H9 (cell line): ENCODE data around the gene HUNK. TPM values are rescaled to one million over a fixed set of nuclear protein-coding genes. Genes with fewer than 3 reads are reported as not detected.

ENCODE experiments used
- DNase-seq: peaks from one replicate; pipeline ENCODE4 v3.0.0-alpha.2; 2017
- H2AFZ ChIP-seq: one replicate; pipeline ENCODE4 v1.6.1; 2013; ENCODE audit warnings: mild to moderate bottlenecking, low read length, control low read depth, moderate library complexity
- H2AK5ac ChIP-seq: 2 replicates; pipeline ENCODE4 v1.6.1; 2013; ENCODE audit warnings: low read length, control low read depth, mixed read lengths; ENCODE audit not compliant: insufficient read length
- H2BK120ac ChIP-seq: one replicate; pipeline ENCODE4 v1.6.1; 2013; ENCODE audit warnings: low read depth, mild to moderate bottlenecking, low read length, control low read depth, inconsistent platforms; ENCODE audit not compliant: poor library complexity, severe bottlenecking
- H2BK12ac ChIP-seq: 2 replicates; pipeline ENCODE4 v1.6.1; 2013; ENCODE audit warnings: low read length, control low read depth, mixed read lengths, low read depth; ENCODE audit not compliant: insufficient read length
- H2BK15ac ChIP-seq: 2 replicates; pipeline ENCODE4 v1.6.1; 2013; ENCODE audit warnings: low read depth, low read length, control low read depth
- H2BK20ac ChIP-seq: one replicate; pipeline ENCODE4 v1.6.1; 2013; ENCODE audit warnings: low read depth, mild to moderate bottlenecking, low read length, control low read depth, inconsistent platforms; ENCODE audit not compliant: poor library complexity, severe bottlenecking
- H2BK5ac ChIP-seq: 2 replicates; pipeline ENCODE4 v1.6.1; 2013; ENCODE audit warnings: low read length, control low read depth, mixed read lengths; ENCODE audit not compliant: insufficient read length
- H3K14ac ChIP-seq: 2 replicates; pipeline ENCODE4 v1.6.1; 2013; ENCODE audit warnings: low read length, control low read depth; ENCODE audit not compliant: insufficient read depth
- H3K18ac ChIP-seq: 2 replicates; pipeline ENCODE4 v1.6.1; 2013; ENCODE audit warnings: low read depth, mild to moderate bottlenecking, mixed read lengths, low read length, control low read depth; ENCODE audit not compliant: insufficient read length
- H3K23ac ChIP-seq: 2 replicates; pipeline ENCODE4 v1.6.1; 2013; ENCODE audit warnings: low read length, control low read depth, mixed read lengths, low read depth; ENCODE audit not compliant: insufficient read length
- H3K23me2 ChIP-seq: 2 replicates; pipeline ENCODE4 v1.6.1; 2013; ENCODE audit warnings: low read depth, mild to moderate bottlenecking, mixed read lengths, low read length, control low read depth; ENCODE audit not compliant: insufficient read length, poor library complexity, severe bottlenecking
- H3K27ac ChIP-seq: 2 replicates; pipeline ENCODE4 v1.5.1; 2013; ENCODE audit warnings: low read length, control low read depth, mixed read lengths, low read depth; ENCODE audit not compliant: insufficient read length
- H3K27me3 ChIP-seq: 2 replicates; pipeline ENCODE4 v1.6.1; 2013; ENCODE audit warnings: low read length, control low read depth, inconsistent platforms; ENCODE audit not compliant: insufficient read depth
- H3K4ac ChIP-seq: 2 replicates; pipeline ENCODE4 v1.6.1; 2013; ENCODE audit warnings: low read depth, mild to moderate bottlenecking, control low read depth, inconsistent platforms, low read length, moderate library complexity
- H3K4me1 ChIP-seq: 2 replicates; pipeline ENCODE4 v1.6.1; 2013; ENCODE audit warnings: low read length, control low read depth, inconsistent platforms; ENCODE audit not compliant: insufficient read depth
- H3K4me2 ChIP-seq: 2 replicates; pipeline ENCODE4 v1.6.1; 2013; ENCODE audit warnings: low read length, control low read depth, mixed read lengths; ENCODE audit not compliant: insufficient read length, insufficient read depth
- H3K56ac ChIP-seq: 2 replicates; pipeline ENCODE4 v1.6.1; 2013; ENCODE audit warnings: low read depth, mild to moderate bottlenecking, mixed read lengths, low read length, control low read depth; ENCODE audit not compliant: insufficient read length
- H3K79me1 ChIP-seq: 2 replicates; pipeline ENCODE4 v1.6.1; 2013; ENCODE audit warnings: low read depth, mild to moderate bottlenecking, moderate library complexity, low read length, control low read depth, inconsistent platforms; ENCODE audit not compliant: insufficient read depth, poor library complexity, severe bottlenecking
- H3K79me2 ChIP-seq: 2 replicates; pipeline ENCODE4 v1.6.1; 2013; ENCODE audit warnings: low read length, control low read depth, inconsistent platforms; ENCODE audit not compliant: insufficient read depth
- H3K9ac ChIP-seq: 2 replicates; pipeline ENCODE4 v1.6.1; 2013; ENCODE audit warnings: low read length, control low read depth, mixed read lengths; ENCODE audit not compliant: insufficient read length; ENCODE audit errors: extremely low read depth
- H3K9me3 ChIP-seq: one replicate; pipeline ENCODE4 v1.6.1; 2013; ENCODE audit warnings: low read depth, low read length, inconsistent platforms; ENCODE audit not compliant: control insufficient read depth
- H3T11ph ChIP-seq: one replicate; pipeline ENCODE4 v1.6.1; 2013; ENCODE audit warnings: mild to moderate bottlenecking, low read length, control low read depth, inconsistent platforms
- H4K20me1 ChIP-seq: one replicate; pipeline ENCODE4 v1.6.1; 2013; ENCODE audit not compliant: control insufficient read depth, insufficient read length, insufficient read depth
- H4K5ac ChIP-seq: 2 replicates; pipeline ENCODE4 v1.6.1; 2013; ENCODE audit warnings: low read depth, mild to moderate bottlenecking, mixed read lengths, low read length, control low read depth; ENCODE audit not compliant: insufficient read length
- H4K8ac ChIP-seq: replicated peaks from 2 replicates; pipeline ENCODE4 v1.6.1; 2013; ENCODE audit warnings: low read length, control low read depth, mixed read lengths, low read depth; ENCODE audit not compliant: insufficient read length
- H4K91ac ChIP-seq: 2 replicates; pipeline ENCODE4 v1.6.1; 2013; ENCODE audit warnings: low read depth, mild to moderate bottlenecking, moderate library complexity, mixed read lengths, low read length, control low read depth; ENCODE audit not compliant: insufficient read length
- H3K27ac Mint-ChIP-seq, 3 experiments: 2 replicates in 2 of 3; 3 replicates in 1 of 3; pipeline ENCODE4 v1.8.0; 2020 to 2021; ENCODE audit warnings: mixed read lengths in 3 of 3, mild to moderate bottlenecking in 1 of 3, moderate library complexity in 1 of 3
- H3K27me3 Mint-ChIP-seq: 2 replicates; pipeline ENCODE4 v1.8.0; 2021; ENCODE audit warnings: low read depth, mild to moderate bottlenecking, moderate library complexity, mixed read lengths
- H3K36me3 Mint-ChIP-seq, 3 experiments: 2 replicates in 2 of 3; 3 replicates in 1 of 3; pipeline ENCODE4 v1.8.0; 2020 to 2021; ENCODE audit warnings: low read depth in 3 of 3, mixed read lengths in 3 of 3; ENCODE audit not compliant: insufficient read depth in 1 of 3
- H3K4me1 Mint-ChIP-seq, 2 experiments: 2 replicates each; pipeline ENCODE4 v1.8.0; 2020; ENCODE audit warnings: mixed read lengths in 2 of 2
- H3K4me3 Mint-ChIP-seq, 2 experiments: 2 replicates in 1 of 2; 3 replicates in 1 of 2; pipeline ENCODE4 v1.8.0; 2020 to 2021; ENCODE audit warnings: mild to moderate bottlenecking in 2 of 2, mixed read lengths in 2 of 2, moderate library complexity in 1 of 2
- H3K9me3 Mint-ChIP-seq, 2 experiments: 2 replicates in 1 of 2; 3 replicates in 1 of 2; pipeline ENCODE4 v1.8.0; 2020; ENCODE audit warnings: mild to moderate bottlenecking in 2 of 2, mixed read lengths in 2 of 2, moderate library complexity in 1 of 2
- WGBS: extraction: QIAGEN DNeasy Blood & Tissue Kit; methylation state at CpG from one replicate; pipeline ENCODE4 v1.1.7; 2013; ENCODE audit warnings: missing lambda C conversion rate, low lambda C conversion rate, mixed read lengths; ENCODE audit not compliant: insufficient read length; ENCODE audit errors: extremely low coverage; 5-methylcytosine and 5-hydroxymethylcytosine counted together
- total RNA-seq: library from RNA; stranded (reverse); gene quantifications from 2 replicates; pipeline ENCODE4 v1.2.1, GENCODE V29; 2021
- TF ChIP-seq, protein P1 (sequence below): fragments of 200-600 bp; sonication (generic); conservative IDR thresholded peaks from 3 replicates; pipeline ENCODE4 v1.8.0; 2021; ENCODE audit warnings: antibody characterized with exemption, mild to moderate bottlenecking

The HUNK gene
- total RNA-seq, 1 experiment from 2014 or later, result 5.8 TPM

DNA sequence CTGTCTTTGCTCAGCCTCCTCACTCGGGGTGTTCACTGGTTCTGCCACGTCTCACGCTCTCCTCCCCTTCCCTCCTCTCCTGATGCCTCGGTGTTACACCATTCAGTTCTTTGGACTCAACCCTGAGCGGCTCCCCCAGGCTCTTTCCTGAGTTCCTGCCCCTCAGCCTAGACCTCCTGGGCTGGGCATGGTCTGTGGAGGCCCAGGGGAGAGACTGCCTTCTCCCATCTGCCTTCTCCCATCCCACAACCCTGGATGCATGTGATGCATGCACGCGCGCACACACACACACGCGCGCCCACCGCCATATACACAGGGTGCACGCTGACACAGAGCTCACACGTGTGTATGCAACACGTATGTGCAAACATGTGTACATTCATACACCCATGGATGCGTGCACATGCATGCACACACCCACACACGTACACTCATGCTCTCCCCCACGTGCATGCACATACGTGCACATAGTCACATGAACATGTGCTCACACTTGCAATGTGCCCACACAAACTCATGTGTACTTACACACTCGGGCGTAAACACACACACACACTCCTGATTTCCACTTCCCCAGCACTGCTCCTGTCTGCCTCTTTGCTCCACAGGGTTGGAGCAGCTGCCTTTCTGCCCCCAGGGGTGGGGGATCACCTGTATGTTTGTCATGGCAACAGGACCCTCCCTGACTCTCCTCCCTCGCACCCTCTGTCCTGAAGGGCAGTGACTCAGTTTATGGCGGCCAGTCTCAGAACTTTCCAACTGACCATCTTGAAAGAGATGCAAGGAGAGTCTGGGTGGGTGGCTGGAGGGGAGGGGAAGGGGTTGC lies 59.0 kb downstream of the HUNK start:
- Histone ChIP-seq H3K4me1 (no peaks in the 10 kb centered on the region), H3T11ph (no peak overlapping the region), H2BK15ac (no peak overlapping the region), H3K27ac (no peak overlapping the region), H3K14ac (no peak overlapping the region), H3K9me3 (no peaks in the 10 kb centered on the region), H2AK5ac (no peak overlapping the region), H2AFZ (no peak overlapping the region), H3K4me2 (no peak overlapping the region), H2BK5ac (no peak overlapping the region), H2BK12ac (no peak overlapping the region), H4K5ac (no peak overlapping the region), H4K91ac (no peak overlapping the region), H3K9ac (no peak overlapping the region), H4K20me1 (peaks cover 3% of the 10 kb centered on the region), H2BK20ac (no peak overlapping the region), H3K23ac (no peak overlapping the region), H3K79me2 (no peaks in the 10 kb centered on the region), H2BK120ac (no peak overlapping the region), H3K79me1 (no peaks in the 10 kb centered on the region), H3K18ac (no peak overlapping the region), H4K8ac (no peak overlapping the region), H3K23me2 (no peaks in the 10 kb centered on the region), H3K56ac (no peak overlapping the region), H3K27me3 (no peaks in the 10 kb centered on the region), H3K4ac (no peak overlapping the region)
- no CpG with 5 or more reads among the region's 23 CpGs for WGBS
- Mint-ChIP-seq H3K9me3 (0 out of 5 replicates have a peak, but pooled peaks cover 0 to 1% of the 10 kb centered on the region in 2 experiments), H3K4me1 (peaks cover 12 to 27% of the 10 kb centered on the region in 2 experiments), H3K27ac (peak overlapping the region in 2 of 3 experiments; percentile 53 to 76; a peak in 3 of 7 replicates), H3K36me3 (peaks cover 0 to 2% (median 0%) of the 10 kb centered on the region in 3 experiments; a peak in 2 of 7 replicates), H3K27me3 (no peaks in the 10 kb centered on the region; the same call in 1 of the 2 replicates), H3K4me3 (no peak overlapping the region)
- no peak for DNase-seq
- TF ChIP-seq, protein P1, sequence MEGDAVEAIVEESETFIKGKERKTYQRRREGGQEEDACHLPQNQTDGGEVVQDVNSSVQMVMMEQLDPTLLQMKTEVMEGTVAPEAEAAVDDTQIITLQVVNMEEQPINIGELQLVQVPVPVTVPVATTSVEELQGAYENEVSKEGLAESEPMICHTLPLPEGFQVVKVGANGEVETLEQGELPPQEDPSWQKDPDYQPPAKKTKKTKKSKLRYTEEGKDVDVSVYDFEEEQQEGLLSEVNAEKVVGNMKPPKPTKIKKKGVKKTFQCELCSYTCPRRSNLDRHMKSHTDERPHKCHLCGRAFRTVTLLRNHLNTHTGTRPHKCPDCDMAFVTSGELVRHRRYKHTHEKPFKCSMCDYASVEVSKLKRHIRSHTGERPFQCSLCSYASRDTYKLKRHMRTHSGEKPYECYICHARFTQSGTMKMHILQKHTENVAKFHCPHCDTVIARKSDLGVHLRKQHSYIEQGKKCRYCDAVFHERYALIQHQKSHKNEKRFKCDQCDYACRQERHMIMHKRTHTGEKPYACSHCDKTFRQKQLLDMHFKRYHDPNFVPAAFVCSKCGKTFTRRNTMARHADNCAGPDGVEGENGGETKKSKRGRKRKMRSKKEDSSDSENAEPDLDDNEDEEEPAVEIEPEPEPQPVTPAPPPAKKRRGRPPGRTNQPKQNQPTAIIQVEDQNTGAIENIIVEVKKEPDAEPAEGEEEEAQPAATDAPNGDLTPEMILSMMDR, result no peak
